ENCODE results near the gene PGLYRP2. TPM values are rescaled to one million over a fixed set of nuclear protein-coding genes. Genes with fewer than 3 reads are reported as not detected.

PGLYRP2 gene
- total RNA-seq, 1 donor from 2014 or later: not detected

GRCh38 chr19:15432629-15433518 is 46.4 kb downstream of the PGLYRP2 start:
- Mint-ChIP-seq H3K27ac (peak overlapping the region; percentile 99), H3K4me1 (ENCODE audit: unreplicated experiment) (peaks cover 12% of the 10 kb centered on the region), H3K27me3 (no peaks in the 10 kb centered on the region), H3K4me3 (peak overlapping the region; percentile 99), H3K36me3 (no peaks in the 10 kb centered on the region), H3K9me3 (no peaks in the 10 kb centered on the region)
- no peak for TF ChIP-seq CTCF (conservative IDR thresholded peaks at IDR 0.05)
- DNase-seq (ENCODE audit: extremely low spot score, unreplicated experiment): peak; percentile 95

GRCh38 chr19:15432018-15432494 is 47.2 kb downstream of the PGLYRP2 start:
- H3K4me3 Mint-ChIP-seq: peak overlapping the region; percentile 98
- no peak for DNase-seq (ENCODE audit: extremely low spot score, unreplicated experiment)
- H3K27me3 Mint-ChIP-seq: no peaks in the 10 kb centered on the region
- no peaks in the 10 kb centered on the region for H3K9me3 Mint-ChIP-seq
- no peak for TF ChIP-seq CTCF (conservative IDR thresholded peaks at IDR 0.05)
- H3K36me3 Mint-ChIP-seq: no peaks in the 10 kb centered on the region
- H3K27ac Mint-ChIP-seq: peak overlapping the region; percentile 97
- H3K4me1 Mint-ChIP-seq (ENCODE audit: unreplicated experiment): peaks cover 12% of the 10 kb centered on the region

- Mint-ChIP-seq H3K36me3 (peaks cover 2% of the 10 kb centered on the region), H3K4me3 (peak overlapping the region; percentile 98), H3K4me1 (ENCODE audit: unreplicated experiment) (peaks cover 12% of the 10 kb centered on the region), H3K27me3 (no peaks in the 10 kb centered on the region), H3K9me3 (no peaks in the 10 kb centered on the region), H3K27ac (peak overlapping the region; percentile 97)
- no peak for DNase-seq (ENCODE audit: extremely low spot score, unreplicated experiment)
- no peak for TF ChIP-seq CTCF (conservative IDR thresholded peaks at IDR 0.05)
Measured at GRCh38 chr19:15431396-15432017, 47.8 kb downstream of the PGLYRP2 start.

GRCh38 chr19:15430526-15431120 is 48.7 kb downstream of the PGLYRP2 start:
- H3K4me1 Mint-ChIP-seq (ENCODE audit: unreplicated experiment): peaks cover 12% of the 10 kb centered on the region
- peak overlapping the region; percentile 24 for H3K27ac Mint-ChIP-seq
- no peak for DNase-seq (ENCODE audit: extremely low spot score, unreplicated experiment)

More at GRCh38 chr19:15430526-15431120, 48.7 kb downstream of the PGLYRP2 start:
- no peak for TF ChIP-seq CTCF (conservative IDR thresholded peaks at IDR 0.05)
- Mint-ChIP-seq H3K27me3 (no peaks in the 10 kb centered on the region), H3K9me3 (no peaks in the 10 kb centered on the region), H3K4me3 (peak overlapping the region; percentile 98), H3K36me3 (peaks cover 10% of the 10 kb centered on the region)
